ENCODE measurements around the gene ONECUT3. TPM values are rescaled to one million over a fixed set of nuclear protein-coding genes. Genes with fewer than 3 reads are reported as not detected.

ONECUT3 gene
- total and polyA plus RNA-seq, 10 of the 15 experiments (the other 5 are each of a cell fraction or from before 2014, with no cell fraction given), result not detected

DNA sequence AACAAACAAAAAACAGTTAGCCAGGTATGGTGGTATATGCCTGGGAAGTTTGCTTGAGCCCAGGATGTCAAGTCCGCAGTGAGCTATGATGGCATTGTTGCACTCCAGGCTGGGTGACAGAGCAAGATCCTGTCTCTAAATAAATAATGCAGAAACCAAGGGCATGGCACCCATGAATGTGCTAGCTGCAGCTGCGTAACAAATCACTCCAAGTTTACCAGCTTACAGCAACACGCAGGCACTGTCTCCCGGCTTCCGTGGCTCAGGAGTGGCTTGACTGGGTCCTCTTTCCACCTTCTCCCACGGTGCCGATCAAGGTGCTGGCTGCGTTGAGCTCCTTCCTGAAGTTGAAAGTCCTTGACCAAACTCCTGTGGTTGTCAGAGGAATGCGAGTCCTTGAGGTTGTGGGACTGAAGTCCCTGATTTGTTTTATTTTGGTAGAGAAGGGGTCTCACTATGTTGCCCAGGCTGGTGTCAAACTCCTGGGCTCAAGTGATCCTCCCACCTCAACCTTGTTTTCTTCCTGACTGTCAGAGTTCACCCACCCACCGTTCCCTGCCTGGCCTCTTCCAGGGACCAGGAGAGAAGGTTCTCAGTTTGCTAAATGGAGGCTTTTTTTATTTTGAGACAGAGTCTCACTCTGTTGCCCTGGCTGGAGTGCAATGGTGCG lies 13.2 kb upstream of the ONECUT3 start:
- no peaks in the 10 kb centered on the region; a peak in 1 of 4 replicates for H3K27me3 ChIP-seq (replicated peaks in 1 of 2; ENCODE audit: control insufficient read depth in 2 of 2, insufficient read depth in 2 of 2, low read length in 1 of 2)
- no peak for DNase-seq (ENCODE audit: low read depth, low spot score)
- H3K36me3 ChIP-seq (ENCODE audit: control insufficient read depth in 2 of 2, insufficient read depth in 2 of 2, low read length in 1 of 2), result no peaks in the 10 kb centered on the region
- ATAC-seq, result no peak
- ChIA-PET SMC1A (ENCODE audit: uncharacterized antibody, unreplicated experiment) (no interaction called here), CTCF (no interaction called here), RAD21 (ENCODE audit: unreplicated experiment) (no interaction called here), POLR2A (no interaction called here)
- FAIRE-seq, result no peak
- WGBS (ENCODE audit: insufficient coverage, insufficient replicate concordance, low lambda C conversion rate, missing lambda C conversion rate), result 52% methylated on average over 11 of the region's 11 CpGs
- no peaks in the 10 kb centered on the region; the same call in 2 of the 3 replicates for H3K9me3 ChIP-seq (replicated peaks; ENCODE audit: control insufficient read depth, insufficient read depth, low read length)
- TF ChIP-seq ASH2L (IDR thresholded peaks at IDR 0.05; ENCODE audit: borderline replicate concordance, low read depth) (no peak), SUZ12 (IDR thresholded peaks at IDR 0.05; ENCODE audit: unreplicated experiment) (no peak), SMC3 (IDR thresholded peaks at IDR 0.05; ENCODE audit: borderline replicate concordance, low read length) (no peak), SIN3A (IDR thresholded peaks at IDR 0.05; ENCODE audit: low read depth, low read length) (no peak), NBN (IDR thresholded peaks at IDR 0.05) (no peak), RFX5 (IDR thresholded peaks at IDR 0.05; ENCODE audit: low read depth, low read length) (no peak), IRF4 (IDR thresholded peaks at IDR 0.05; ENCODE audit: low read depth, low read length) (no peak), JUNB (IDR thresholded peaks at IDR 0.05) (no peak)
- TF ChIP-seq, protein P1, sequence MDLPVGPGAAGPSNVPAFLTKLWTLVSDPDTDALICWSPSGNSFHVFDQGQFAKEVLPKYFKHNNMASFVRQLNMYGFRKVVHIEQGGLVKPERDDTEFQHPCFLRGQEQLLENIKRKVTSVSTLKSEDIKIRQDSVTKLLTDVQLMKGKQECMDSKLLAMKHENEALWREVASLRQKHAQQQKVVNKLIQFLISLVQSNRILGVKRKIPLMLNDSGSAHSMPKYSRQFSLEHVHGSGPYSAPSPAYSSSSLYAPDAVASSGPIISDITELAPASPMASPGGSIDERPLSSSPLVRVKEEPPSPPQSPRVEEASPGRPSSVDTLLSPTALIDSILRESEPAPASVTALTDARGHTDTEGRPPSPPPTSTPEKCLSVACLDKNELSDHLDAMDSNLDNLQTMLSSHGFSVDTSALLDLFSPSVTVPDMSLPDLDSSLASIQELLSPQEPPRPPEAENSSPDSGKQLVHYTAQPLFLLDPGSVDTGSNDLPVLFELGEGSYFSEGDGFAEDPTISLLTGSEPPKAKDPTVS (IDR thresholded peaks at IDR 0.05; ENCODE audit: low read depth, low read length), result no peak
- no peak overlapping the region for H3K4me3 ChIP-seq
- in situ Hi-C loops (cut with MboI), result no loop called here
- H3K9ac ChIP-seq (ENCODE audit: control insufficient read depth, insufficient read depth, low read length), result no peak overlapping the region
- H4K20me1 ChIP-seq (ENCODE audit: control insufficient read depth, insufficient read depth), result no peaks in the 10 kb centered on the region
- intact Hi-C loops (cut with micrococcal nuclease; ENCODE audit: unreplicated experiment), result no loop called here
- H3K4me2 ChIP-seq (ENCODE audit: control insufficient read depth, insufficient read depth), result no peak overlapping the region
- H3K27ac ChIP-seq (ENCODE audit: control insufficient read depth, insufficient read depth), result no peak overlapping the region
- H2AFZ ChIP-seq (ENCODE audit: control insufficient read depth, low read depth, low read length), result no peak overlapping the region
- no TSS peak for BruUV-seq (replicated peaks)
- no peaks in the 10 kb centered on the region for H3K79me2 ChIP-seq (ENCODE audit: control insufficient read depth, insufficient read depth, low read length)
- no peaks in the 10 kb centered on the region for H3K4me1 ChIP-seq (ENCODE audit: control insufficient read depth, insufficient read depth, low read length)
